ENCODE measurements around the gene CYB5A.

Gene CYB5A

GRCh38 chr18:74276609-74277008 lies 15.2 kb downstream of the CYB5A start:
- no peak for DNase-seq (ENCODE audit: low spot score)

GRCh38 chr18:74275736-74276135 lies 16.0 kb downstream of the CYB5A start:
- DNase-seq (ENCODE audit: low spot score) = no peak

DNA sequence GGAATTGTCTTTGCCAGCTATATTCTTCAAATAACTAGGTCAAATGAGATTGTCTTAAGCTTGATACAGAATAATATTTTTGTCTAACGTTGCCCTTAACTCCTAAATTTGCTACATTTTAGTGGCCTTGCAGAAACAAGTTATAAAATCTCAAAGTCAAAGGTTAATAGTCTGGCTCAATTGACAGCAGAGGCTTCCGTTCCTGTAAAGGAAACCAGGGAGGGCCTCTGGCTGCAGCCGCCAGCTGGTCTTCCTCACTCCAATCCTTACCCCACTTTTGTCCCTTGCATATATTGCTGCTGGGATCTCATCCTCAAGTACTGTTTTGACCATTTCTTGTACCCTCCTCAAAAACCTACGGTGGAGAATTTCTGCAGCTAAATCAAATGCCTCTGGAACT lies 17.1 kb downstream of the CYB5A start:
- no peak for DNase-seq (ENCODE audit: low spot score)

GRCh38 chr18:74273394-74273793 lies 18.4 kb downstream of the CYB5A start:
- DNase-seq (ENCODE audit: low spot score) = no peak

GRCh38 chr18:74271635-74272034 lies 20.1 kb downstream of the CYB5A start:
- peak; percentile 43 for DNase-seq (ENCODE audit: low spot score)

GRCh38 chr18:74268933-74269620 lies 22.7 kb downstream of the CYB5A start:
- DNase-seq (ENCODE audit: low spot score) = no peak

DNA sequence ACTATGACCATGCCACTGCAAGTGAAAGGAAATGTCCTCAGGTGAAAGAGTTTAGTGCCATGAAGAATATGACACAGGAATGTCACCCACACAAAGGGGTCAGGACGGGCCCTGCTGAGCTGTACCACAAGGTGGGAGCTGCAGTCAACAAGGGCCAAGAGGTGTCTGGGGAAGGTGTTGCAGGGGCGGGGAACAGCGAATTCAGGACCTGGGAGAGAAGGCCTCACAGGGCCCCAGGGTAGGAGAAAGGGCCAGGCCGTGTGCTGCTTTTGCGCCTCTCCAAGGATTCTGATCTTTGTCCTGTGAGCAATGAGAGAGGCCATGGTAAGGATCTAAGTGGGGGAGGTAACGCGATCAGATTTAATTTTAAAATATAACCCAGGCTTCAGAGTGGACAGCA lies 23.6 kb downstream of the CYB5A start:
- no peak for DNase-seq (ENCODE audit: low spot score)

DNA sequence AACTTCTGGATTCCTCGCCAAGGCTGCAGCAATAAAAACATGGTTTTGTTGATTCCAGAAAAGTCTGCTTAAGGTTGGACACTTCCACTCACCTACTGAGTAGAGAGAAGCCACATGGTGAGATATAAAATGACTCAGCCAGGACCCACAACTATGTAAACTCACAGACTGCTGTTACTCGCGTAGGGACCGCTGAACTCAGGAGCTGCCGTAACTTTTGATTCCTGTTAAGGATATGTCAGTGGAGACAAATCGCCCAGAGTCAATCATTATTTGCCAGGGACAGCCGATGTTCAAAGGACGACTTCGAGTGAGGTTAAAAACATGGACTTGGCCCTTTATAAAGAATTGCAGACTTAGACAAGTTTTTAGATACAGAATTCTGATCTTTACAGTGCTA lies 25.6 kb downstream of the CYB5A start:
- no peak for DNase-seq (ENCODE audit: low spot score)

DNA sequence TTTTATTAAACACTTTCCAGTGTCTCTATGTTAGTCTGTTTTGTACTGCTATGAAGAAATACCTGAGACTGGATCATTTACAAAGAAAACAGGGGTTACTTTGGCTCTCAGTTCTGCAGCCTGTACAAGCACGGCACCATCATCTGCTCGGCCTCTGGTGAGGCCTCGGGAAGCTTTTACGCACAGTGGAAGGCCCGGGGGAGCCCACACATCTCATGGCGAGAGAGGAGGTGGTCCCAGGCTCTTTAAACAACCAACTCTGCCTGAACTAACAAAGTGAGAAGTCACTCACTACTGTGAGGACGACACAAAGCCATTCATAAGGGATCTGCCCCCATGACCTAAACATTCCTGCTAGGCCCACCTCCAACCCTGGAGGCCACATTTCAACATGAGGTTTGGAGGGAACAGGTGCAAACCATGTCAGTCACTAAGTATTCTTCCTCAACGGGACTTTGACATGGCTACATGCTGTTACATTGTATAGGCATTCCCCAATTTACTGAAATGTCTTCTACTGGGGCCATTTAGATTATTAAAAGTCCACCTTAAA lies 26.1 kb downstream of the CYB5A start:
- no peak for DNase-seq (ENCODE audit: low spot score)

GRCh38 chr18:74264303-74265020 lies 27.3 kb downstream of the CYB5A start:
- no peak for DNase-seq (ENCODE audit: low spot score)

DNA sequence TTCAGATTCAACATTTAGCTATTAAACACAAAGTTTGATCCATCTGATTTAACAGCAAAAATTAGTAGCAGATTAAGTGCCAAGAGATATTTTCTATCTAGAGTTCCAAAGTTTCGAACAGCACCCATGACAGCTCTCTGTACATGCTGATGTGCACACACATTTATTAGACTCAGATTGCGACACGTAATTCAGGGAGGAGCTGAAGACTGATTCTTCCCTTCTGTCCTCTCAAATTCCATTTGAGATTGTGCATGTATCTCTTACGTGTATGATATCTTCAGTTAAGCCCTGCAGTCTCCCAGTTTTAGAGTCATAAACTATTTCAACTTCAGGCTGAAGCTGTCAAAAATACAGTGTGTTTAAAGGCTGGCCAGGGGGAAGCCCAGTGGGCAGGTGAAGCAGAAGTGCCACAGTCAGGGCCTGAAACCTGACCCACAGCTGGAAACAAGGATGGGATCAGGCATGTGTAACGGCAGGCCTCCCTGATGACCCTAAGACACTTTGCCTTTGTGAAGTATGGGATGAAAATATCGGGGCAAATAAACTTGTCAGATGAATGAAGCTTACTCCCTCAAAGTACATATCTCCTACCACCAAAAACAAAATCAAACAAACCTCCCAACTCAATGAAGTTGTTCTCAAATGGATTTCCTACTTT lies 30.6 kb downstream of the CYB5A start:
- DNase-seq (ENCODE audit: low spot score) = no peak

GRCh38 chr18:74259347-74259746 lies 32.4 kb downstream of the CYB5A start:
- DNase-seq (ENCODE audit: low spot score) = no peak

GRCh38 chr18:74257083-74257482 lies 34.7 kb downstream of the CYB5A start:
- no peak for DNase-seq (ENCODE audit: low spot score)

GRCh38 chr18:74256190-74256589 lies 35.6 kb downstream of the CYB5A start:
- DNase-seq (ENCODE audit: low spot score) = no peak

DNA sequence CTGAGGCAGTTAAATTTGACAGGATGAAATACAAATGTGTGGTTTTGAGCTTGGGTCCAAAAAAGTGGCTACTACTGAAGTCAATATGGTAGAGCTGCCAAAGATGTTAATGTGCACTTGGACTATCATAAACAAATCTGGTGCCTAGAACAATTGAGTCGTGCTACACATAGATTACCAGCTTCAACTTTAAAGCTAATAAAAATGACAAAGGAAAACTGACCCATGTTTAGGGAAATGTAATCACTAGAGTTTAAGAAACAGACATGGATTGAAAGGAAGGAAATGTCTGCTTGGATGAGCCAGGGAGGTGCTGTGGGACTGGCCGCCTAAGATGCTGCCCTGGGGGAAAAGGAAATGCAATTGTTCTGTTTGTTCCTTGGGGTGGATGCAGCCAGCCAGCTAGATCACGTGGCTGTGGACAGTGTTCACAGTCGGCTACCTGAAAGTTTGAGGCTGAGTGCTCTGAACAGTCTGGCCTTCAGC lies 36.6 kb downstream of the CYB5A start:
- no peak for DNase-seq (ENCODE audit: low spot score)

DNA sequence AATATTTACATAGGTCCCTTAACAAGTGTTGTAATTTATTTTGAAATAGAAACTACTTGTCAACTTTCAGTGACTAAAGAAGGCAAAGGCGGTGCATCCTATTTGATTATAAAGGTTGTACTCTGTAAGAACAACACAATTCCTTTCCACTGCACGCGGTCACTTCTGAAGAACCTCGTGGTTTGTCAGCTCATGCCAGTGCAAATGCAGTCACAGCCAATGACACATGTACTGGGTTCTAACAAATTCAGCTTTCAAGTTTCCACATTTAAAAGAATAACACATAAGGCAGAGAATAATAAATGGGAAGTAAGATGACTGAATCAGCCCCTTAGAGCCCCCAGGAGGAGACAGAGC lies 39.7 kb downstream of the CYB5A start:
- DNase-seq (ENCODE audit: low spot score) = peak; percentile 29

GRCh38 chr18:74251297-74252038 lies 40.3 kb downstream of the CYB5A start:
- DNase-seq (ENCODE audit: low spot score) = peak; percentile 53

DNA sequence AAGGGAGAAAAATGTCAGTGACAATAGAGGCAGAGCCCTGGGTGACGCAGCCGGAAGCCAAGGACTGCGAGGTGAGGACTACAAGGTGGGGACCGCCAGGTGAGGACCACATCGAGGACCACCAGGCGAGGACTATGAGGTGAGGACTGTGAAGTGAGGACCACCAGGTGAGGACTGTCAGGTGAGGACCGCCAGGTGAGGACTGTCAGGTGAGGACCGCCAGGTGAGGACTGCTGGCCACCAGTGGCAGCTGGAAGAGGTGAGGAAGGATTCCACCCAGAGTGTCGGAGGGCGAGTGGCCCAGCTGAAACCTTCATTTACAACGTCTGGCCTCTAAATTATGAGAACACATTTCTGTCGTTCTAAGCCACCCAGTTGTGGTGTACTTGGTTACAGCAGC lies 41.6 kb downstream of the CYB5A start:
- DNase-seq (ENCODE audit: low spot score) = no peak

- DNase-seq (ENCODE audit: low spot score) = peak; percentile 90
Observed at GRCh38 chr18:74249181-74249968, 42.4 kb downstream of the CYB5A start.

DNA sequence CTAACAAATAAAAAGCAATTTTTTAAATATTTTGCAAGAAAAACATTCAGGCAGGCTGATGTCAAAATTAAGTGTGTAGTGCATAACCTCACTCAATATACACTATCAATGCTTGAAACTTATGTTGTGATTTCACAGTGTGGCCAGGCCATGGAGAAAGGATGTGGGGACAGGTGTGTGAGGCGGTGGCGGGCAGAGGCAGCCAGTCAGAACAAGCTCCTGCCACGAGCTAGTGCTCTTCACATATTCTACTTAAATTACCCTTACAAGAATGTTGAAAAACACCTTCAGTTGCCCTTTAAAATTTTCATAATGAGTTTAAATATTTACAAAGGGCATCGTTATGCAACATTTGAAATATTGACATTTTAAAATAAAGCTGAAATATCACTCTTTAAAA lies 43.2 kb downstream of the CYB5A start:
- no peak for DNase-seq (ENCODE audit: low spot score)

GRCh38 chr18:74248189-74248588 lies 43.6 kb downstream of the CYB5A start:
- DNase-seq (ENCODE audit: low spot score) = no peak

Data from AG20443 (cell line).